ENCODE data around the gene PPP1R14B.

PPP1R14B gene

GRCh38 chr11:64246871-64247728, at the start of gene PPP1R14B:
Gene PPP1R14B, minus strand, starts transcription at chr11:64246943. Its CDS starts 270 bp downstream, at chr11:64246673.
- DNase-seq: peak; percentile 86

GRCh38 chr11:64296236-64296635, 49.5 kb upstream of the PPP1R14B start:
- DNase-seq: no peak

- DNase-seq: no peak
These were observed 49.0 kb upstream of the PPP1R14B start for GRCh38 chr11:64295760-64296159.

- DNase-seq: no peak
These were observed 48.0 kb upstream of the PPP1R14B start for GRCh38 chr11:64294774-64295173.

GRCh38 chr11:64292460-64293254, 45.9 kb upstream of the PPP1R14B start:
- no peak for DNase-seq

- no peak for DNase-seq
These were observed 45.2 kb upstream of the PPP1R14B start for GRCh38 chr11:64291752-64292459.

GRCh38 chr11:64291262-64291751, 44.6 kb upstream of the PPP1R14B start, which contains the start of gene KCNK4:
Gene KCNK4, plus strand, starts transcription at chr11:64291302. Its CDS starts 1,717 bp downstream, at chr11:64293019.
- no peak for DNase-seq

GRCh38 chr11:64290352-64291261, 43.9 kb upstream of the PPP1R14B start:
- no peak for DNase-seq

GRCh38 chr11:64289002-64289564, 42.3 kb upstream of the PPP1R14B start:
- no peak for DNase-seq

GRCh38 chr11:64288353-64288750, 41.6 kb upstream of the PPP1R14B start:
- no peak for DNase-seq

- DNase-seq: no peak
These were observed 41.1 kb upstream of the PPP1R14B start for GRCh38 chr11:64287676-64288352.

GRCh38 chr11:64286801-64287159, 40.0 kb upstream of the PPP1R14B start:
- DNase-seq: no peak

- no peak for DNase-seq
These were observed 39.4 kb upstream of the PPP1R14B start for GRCh38 chr11:64285885-64286800.

- DNase-seq: peak; percentile 85
These were observed 38.5 kb upstream of the PPP1R14B start, which contains the start of gene GPR137 for GRCh38 chr11:64284962-64285884. Gene GPR137, plus strand, starts transcription at chr11:64285848. Its CDS starts 677 bp downstream, at chr11:64286525.

- DNase-seq: peak; percentile 89
These were observed 37.6 kb upstream of the PPP1R14B start, which contains the start of gene BAD for GRCh38 chr11:64284048-64284961. Gene BAD, minus strand, starts transcription at chr11:64284665. Its CDS starts 297 bp downstream, at chr11:64284368.

GRCh38 chr11:64283092-64283491, 36.3 kb upstream of the PPP1R14B start:
- no peak for DNase-seq
